ENCODE results near the gene ZFP36.

The ZFP36 gene

DNA sequence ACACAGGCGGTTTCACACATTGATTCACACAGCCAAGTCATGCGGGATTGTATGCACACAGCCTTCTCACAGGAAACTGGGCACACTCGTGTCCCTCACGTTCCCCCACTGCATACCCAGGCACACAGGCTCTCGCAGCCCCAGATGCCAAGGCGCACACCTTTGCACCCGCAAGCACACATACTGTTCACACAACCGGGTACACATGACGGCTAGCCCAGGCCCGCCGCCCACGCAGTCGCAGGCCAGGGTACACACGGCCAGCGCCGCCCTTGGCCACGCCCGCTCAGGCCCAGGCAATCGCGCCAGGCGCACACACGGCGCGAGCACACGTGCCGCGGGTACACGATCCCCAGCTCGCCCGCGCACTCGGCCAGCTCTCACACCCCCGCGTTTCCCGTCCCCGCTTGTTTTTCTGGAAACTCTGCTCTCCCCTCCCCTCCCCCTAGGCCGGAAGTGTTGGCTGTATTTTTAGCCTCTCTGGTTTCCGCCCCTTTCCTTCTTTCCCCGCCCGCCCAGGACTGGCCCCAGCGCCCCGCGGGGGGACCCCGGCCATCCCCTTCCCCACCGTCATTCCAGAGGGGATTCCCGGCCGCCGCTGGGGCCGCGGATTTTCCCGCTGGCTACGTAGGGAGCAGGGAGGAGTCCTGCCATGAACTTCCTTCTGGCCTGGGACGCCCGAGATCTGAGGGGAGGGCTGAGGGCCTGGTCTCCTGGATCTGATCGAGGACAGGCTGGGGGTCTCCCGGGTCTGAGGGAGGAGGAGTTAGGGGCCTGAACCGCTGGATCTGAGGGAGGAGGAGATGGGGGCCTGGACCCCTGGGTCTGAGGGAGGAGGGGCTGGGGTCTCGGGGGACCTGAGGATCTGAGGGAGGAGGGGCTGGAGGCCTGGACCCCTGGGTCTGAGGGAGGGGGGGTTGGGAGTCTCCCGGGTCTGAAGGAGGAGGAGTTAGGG is 4.0 kb upstream of the ZFP36 start:
- peak; percentile 73 for DNase-seq (ENCODE audit: extremely low read depth, low read depth)
- TF ChIP-seq, protein P1, sequence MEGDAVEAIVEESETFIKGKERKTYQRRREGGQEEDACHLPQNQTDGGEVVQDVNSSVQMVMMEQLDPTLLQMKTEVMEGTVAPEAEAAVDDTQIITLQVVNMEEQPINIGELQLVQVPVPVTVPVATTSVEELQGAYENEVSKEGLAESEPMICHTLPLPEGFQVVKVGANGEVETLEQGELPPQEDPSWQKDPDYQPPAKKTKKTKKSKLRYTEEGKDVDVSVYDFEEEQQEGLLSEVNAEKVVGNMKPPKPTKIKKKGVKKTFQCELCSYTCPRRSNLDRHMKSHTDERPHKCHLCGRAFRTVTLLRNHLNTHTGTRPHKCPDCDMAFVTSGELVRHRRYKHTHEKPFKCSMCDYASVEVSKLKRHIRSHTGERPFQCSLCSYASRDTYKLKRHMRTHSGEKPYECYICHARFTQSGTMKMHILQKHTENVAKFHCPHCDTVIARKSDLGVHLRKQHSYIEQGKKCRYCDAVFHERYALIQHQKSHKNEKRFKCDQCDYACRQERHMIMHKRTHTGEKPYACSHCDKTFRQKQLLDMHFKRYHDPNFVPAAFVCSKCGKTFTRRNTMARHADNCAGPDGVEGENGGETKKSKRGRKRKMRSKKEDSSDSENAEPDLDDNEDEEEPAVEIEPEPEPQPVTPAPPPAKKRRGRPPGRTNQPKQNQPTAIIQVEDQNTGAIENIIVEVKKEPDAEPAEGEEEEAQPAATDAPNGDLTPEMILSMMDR (IDR thresholded peaks at IDR 0.05; ENCODE audit: low read depth, low read length, missing control alignments): no peak
- peak overlapping the region; percentile 40 for H3K4me3 ChIP-seq (replicated peaks; ENCODE audit: low read depth, low read length)

DNA sequence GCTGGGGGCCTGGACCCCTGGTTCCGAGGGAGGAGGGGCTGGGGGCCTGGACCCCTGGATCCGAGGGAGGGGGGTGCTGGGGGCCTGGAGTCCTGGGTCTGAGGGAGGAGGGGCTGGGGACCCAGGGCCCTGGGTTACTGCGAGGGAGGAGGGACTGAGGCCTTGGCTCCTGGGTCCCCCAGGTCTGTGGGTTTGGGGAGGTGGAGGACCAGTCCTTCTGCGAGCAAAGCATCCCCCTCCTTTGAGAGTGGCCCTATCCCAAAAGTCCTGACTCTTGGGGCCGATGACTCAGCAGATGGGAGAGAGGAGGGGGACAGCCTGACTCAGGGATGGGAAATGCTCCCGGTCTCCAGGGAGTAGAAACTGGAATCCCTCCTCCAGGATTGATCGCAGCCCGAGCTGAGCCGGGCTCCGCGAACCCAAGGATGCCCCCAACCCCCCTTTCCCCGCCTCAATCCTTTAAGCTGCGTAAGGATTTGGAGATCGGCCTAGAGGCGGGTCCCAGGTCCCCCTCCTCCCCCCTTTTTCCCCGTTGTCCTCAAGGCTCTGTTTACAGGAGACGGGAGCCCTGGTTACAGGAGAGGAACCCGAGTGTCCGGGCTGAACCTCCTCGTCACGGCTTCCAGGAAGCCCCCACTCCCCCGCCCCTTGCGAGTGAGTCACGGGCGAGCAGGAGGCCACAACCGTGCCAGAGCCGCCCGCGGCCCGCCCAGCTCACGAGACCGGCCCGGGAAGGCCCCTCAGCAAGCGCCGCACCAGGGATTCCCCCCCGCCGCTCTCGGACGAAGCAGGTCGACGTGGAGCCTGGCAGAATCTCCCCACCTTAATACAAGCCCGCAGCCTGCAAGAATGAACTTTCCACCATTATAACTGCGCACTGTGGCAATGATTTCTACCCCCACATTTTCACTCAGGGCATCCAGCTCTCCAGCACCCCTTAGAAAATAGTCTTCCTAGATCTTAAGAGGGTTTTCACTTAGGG is 3.0 kb upstream of the ZFP36 start:
- DNase-seq (ENCODE audit: extremely low read depth, low read depth): peak; percentile 94
- TF ChIP-seq, protein P1 (IDR thresholded peaks at IDR 0.05; ENCODE audit: low read depth, low read length, missing control alignments): no peak
- H3K4me3 ChIP-seq (replicated peaks; ENCODE audit: low read depth, low read length): peak overlapping the region; percentile 40

DNA sequence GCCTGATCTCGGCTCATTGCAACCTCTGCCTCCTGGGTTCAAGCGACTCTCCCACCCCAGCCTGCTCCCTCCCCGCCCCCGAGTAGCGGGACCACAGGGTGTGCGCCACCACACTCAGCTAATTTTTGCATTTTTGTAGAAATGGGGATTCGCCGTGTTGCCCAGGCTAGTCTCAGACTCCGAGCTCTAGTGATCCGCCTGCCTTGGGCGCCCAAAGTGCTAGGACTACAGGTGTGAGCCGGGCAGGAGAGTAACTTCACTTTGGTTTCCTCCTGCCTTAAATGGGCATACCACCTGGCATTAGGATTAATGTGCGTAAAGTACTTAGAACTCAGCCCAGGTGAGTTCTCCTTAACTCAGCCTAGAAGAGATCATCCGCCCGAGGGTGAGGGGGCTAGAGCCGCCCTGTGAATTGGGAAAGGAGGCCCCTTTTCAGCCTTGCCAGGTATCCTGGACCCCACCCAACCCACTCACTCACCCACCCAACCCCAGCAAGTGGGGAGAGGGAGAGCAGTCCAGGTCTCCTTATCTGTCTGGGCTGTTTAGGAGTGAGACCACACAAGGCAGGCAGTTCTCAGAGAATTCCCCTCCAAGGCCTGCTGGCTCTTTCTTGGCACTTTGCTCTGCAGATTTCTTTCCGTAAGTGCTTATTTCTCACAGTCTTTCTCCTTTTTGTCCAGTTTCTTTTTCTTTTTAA is 1.2 kb upstream of the ZFP36 start:
- DNase-seq (ENCODE audit: extremely low read depth, low read depth): no peak
- H3K4me3 ChIP-seq (replicated peaks; ENCODE audit: low read depth, low read length): no peak overlapping the region
- TF ChIP-seq, protein P1 (IDR thresholded peaks at IDR 0.05; ENCODE audit: low read depth, low read length, missing control alignments): no peak

DNA sequence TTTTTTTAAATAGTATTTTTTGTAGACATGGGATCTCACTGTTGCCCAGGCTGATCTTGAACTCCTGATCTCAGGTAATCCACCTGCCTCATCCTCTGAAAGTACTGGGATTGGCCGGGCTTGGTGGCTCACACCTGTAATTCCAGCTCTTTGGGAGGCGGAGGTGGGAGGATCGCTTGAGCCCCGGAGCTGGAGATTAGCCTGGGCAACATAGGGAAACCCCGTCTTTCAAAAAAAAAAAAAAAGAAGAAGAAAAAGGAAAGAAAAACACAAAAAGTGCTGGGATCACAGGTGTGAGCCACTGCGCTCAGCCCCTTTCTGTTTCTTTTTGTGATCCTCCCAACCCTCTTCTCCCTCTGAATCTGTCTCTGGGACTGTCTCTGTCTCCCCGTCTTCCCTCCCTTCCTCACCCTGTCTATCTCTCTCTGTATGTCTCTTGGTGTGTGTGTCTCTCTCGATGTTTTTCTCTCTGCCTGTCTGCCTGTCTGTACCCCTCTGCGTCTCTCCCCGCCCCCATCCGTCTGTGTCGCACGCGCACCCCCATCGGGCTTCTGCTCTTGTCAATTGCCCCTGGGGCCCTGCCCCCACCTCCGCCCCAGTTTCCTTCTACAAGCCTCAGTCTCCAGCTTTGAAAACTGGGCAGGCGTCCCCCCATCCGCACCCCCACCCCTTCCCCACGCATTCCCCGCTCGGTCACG is 540 bp upstream of the ZFP36 start:
- peak overlapping the region; percentile 96 for H3K4me3 ChIP-seq (replicated peaks; ENCODE audit: low read depth, low read length)
- no peak for DNase-seq (ENCODE audit: extremely low read depth, low read depth)
- TF ChIP-seq, protein P1 (IDR thresholded peaks at IDR 0.05; ENCODE audit: low read depth, low read length, missing control alignments): no peak

DNA sequence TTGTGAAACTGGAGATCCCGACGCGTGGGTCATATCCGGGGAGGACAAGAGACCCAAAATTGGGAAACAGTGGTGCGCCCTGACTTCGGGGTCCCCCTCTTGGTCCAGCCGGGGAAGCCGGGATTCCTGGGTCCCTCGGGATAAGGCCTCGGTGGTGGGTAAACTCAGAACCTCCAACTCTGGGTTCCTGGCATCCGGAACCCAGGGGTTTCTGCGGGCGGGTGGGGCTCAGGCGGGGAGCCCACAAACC is 688 bp downstream of the ZFP36 start:
- peak overlapping the region; percentile 96 for H3K4me3 ChIP-seq (replicated peaks; ENCODE audit: low read depth, low read length)
- TF ChIP-seq, protein P1 (IDR thresholded peaks at IDR 0.05; ENCODE audit: low read depth, low read length, missing control alignments): no peak
- DNase-seq (ENCODE audit: extremely low read depth, low read depth): no peak

All from HFF-Myc (cell line).